Naive thymus-derived CD4-positive, alpha-beta T cell (primary cell): ENCODE results near the gene PIH1D2. TPM values are rescaled to one million over a fixed set of nuclear protein-coding genes. Genes with fewer than 3 reads are reported as not detected.
"Not testable (repeated sequence)": the region's sequence is repeated elsewhere in the genome, so short reads cannot be mapped to it uniquely, and the experiment has no call there.

Experiments
- ATAC-seq: fragments of 150-1000 bp; cut with Tn5 transposase; 2 replicates; pipeline ENCODE4 v1.10.0; 2021; ENCODE audit warnings: mild to moderate bottlenecking, moderate library complexity
- CTCF ChIA-PET: fragments of 350-600 bp; sonication (Branson Sonifier 250); formaldehyde crosslinking; loops from one replicate; lab custom pipeline; 2021; ENCODE audit warnings: antibody characterized with exemption; lab: Charles Lee
- POLR2A ChIA-PET: fragments of 350-600 bp; sonication (Branson Sonifier 250); formaldehyde crosslinking; loops from one replicate; lab custom pipeline; 2021; ENCODE audit warnings: antibody characterized with exemption, inconsistent platforms; lab: Charles Lee
- DNase-seq, 9 donors: peaks; one replicate each; pipeline versions ENCODE4 v3.0.0 to v3.0.0-alpha.2; 2020 to 2022; ENCODE audit warnings: mixed read lengths in 1 of 9
- H3K27ac ChIP-seq: one replicate; pipeline ENCODE4 v1.7.0; 2013; ENCODE audit warnings: mild to moderate bottlenecking, low read depth, low read length, moderate library complexity
- H3K27me3 ChIP-seq, 2 donors: one replicate each; pipeline ENCODE4 v1.7.0; 2013; ENCODE audit warnings: low read length in 2 of 2, mild to moderate bottlenecking in 2 of 2, moderate library complexity in 2 of 2; ENCODE audit not compliant: control insufficient read depth in 2 of 2, insufficient read depth in 2 of 2
- H3K36me3 ChIP-seq, 3 experiments: 1 replicate in 2 of 3; 2 replicates in 1 of 3; pipeline ENCODE4 v1.7.0; 2013; ENCODE audit warnings: low read length in 3 of 3, mild to moderate bottlenecking in 3 of 3, moderate library complexity in 1 of 3; ENCODE audit not compliant: insufficient read depth in 3 of 3, control insufficient read depth in 2 of 3
- H3K4me1 ChIP-seq, 2 donors: one replicate each; pipeline ENCODE4 v1.7.0; 2013; ENCODE audit warnings: low read length in 2 of 2, mild to moderate bottlenecking in 2 of 2, moderate library complexity in 1 of 2; ENCODE audit not compliant: control insufficient read depth in 2 of 2, insufficient read depth in 2 of 2
- H3K4me3 ChIP-seq: 2 replicates; pipeline ENCODE4 v1.7.0; 2013; ENCODE audit warnings: mild to moderate bottlenecking, low read length
- H3K9me3 ChIP-seq, 3 experiments: 1 replicate in 2 of 3; 2 replicates in 1 of 3; pipeline ENCODE4 v1.7.0; 2013; ENCODE audit warnings: low read length in 3 of 3; ENCODE audit not compliant: control insufficient read depth in 2 of 3
- H3K27ac Mint-ChIP-seq, 9 donors: one replicate each; pipeline ENCODE4 v1.8.0; 2020 to 2022; ENCODE audit warnings: mixed read lengths in 9 of 9, mild to moderate bottlenecking in 8 of 9, moderate library complexity in 5 of 9, inconsistent platforms in 2 of 9
- H3K27me3 Mint-ChIP-seq, 5 donors: one replicate each; pipeline ENCODE4 v1.8.0; 2021 to 2022; ENCODE audit warnings: mixed read lengths in 5 of 5, mild to moderate bottlenecking in 1 of 5
- H3K36me3 Mint-ChIP-seq, 5 donors: one replicate each; pipeline ENCODE4 v1.8.0; 2020 to 2022; ENCODE audit warnings: mixed read lengths in 5 of 5, mild to moderate bottlenecking in 3 of 5, inconsistent platforms in 1 of 5
- H3K4me1 Mint-ChIP-seq, 7 donors: one replicate each; pipeline ENCODE4 v1.8.0; 2020 to 2022; ENCODE audit warnings: mixed read lengths in 7 of 7, mild to moderate bottlenecking in 3 of 7, inconsistent platforms in 1 of 7
- H3K4me3 Mint-ChIP-seq, 10 donors: one replicate each; pipeline ENCODE4 v1.8.0; 2020 to 2022; ENCODE audit warnings: mild to moderate bottlenecking in 10 of 10, mixed read lengths in 10 of 10, moderate library complexity in 6 of 10, inconsistent platforms in 2 of 10
- H3K9me3 Mint-ChIP-seq, 11 donors: one replicate each; pipeline ENCODE4 v1.8.0; 2020 to 2022; ENCODE audit warnings: mixed read lengths in 11 of 11, mild to moderate bottlenecking in 4 of 11, inconsistent platforms in 1 of 11, moderate library complexity in 1 of 11
- intact Hi-C, 2 donors: fragments of 100-400 bp; cut with micrococcal nuclease; formaldehyde crosslinking; loops; one replicate each; pipeline ENCODE4 v1.15.1; 2023
- polyA plus RNA-seq, 2 donors: library from polyadenylated mRNA; unstranded; fragments of 300-500 nt; fragmentation: Illumina TruSeq; gene quantifications; one replicate each; pipeline ENCODE4 v1.2.3, GENCODE V29; 2021
- total RNA-seq, 6 experiments: library from RNA in 5 of 6; stranded (reverse) in 5 of 6; gene quantifications; 1 replicate in 5 of 6; 2 replicates in 1 of 6; pipeline ENCODE4 v1.2.3 and lab custom pipeline; 2021 to 2026

PIH1D2 gene
- total and polyA plus RNA-seq, 7 experiments from 2014 or later, result 0.32 to 0.57 (median 0.44) TPM; not detected in 3

DNA sequence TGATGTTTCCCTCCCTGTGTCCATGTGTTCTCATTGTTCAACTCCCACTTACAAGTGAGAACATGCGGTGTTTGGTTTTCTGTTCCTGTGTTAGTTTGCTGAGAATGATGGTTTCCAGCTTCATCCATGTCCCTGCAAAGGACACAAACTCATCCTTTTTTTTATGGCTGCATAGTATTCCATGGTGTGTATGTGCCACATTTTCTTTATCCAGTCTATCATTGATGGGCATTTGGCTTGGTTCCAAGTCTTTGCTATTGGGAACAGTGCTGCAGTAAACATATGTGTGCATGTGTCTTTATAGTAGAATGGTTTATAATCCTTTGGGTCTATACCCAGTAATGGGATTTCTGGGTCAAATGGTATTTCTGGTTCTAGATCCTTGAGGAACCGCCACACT, 27.2 kb downstream of the PIH1D2 start:
- H3K4me3 ChIP-seq, ATAC-seq, CTCF ChIA-PET, DNase-seq, H3K4me1 ChIP-seq, H3K27me3 ChIP-seq, H3K9me3 Mint-ChIP-seq, H3K4me3 Mint-ChIP-seq, POLR2A ChIA-PET, intact Hi-C loops, H3K9me3 ChIP-seq, H3K27me3 Mint-ChIP-seq, H3K27ac ChIP-seq: not testable (repeated sequence)
- H3K36me3 ChIP-seq, result peaks cover 5 to 38% (median 14%) of the 10 kb centered on the region in 3 experiments
- Mint-ChIP-seq H3K4me1 (peaks cover 0 to 26% (median 12%) of the 10 kb centered on the region in 7 donors), H3K36me3 (peaks cover 18 to 78% (median 46%) of the 10 kb centered on the region in 5 donors), H3K27ac (peak overlapping the region in 1 of 9 donors; percentile 79)

DNA sequence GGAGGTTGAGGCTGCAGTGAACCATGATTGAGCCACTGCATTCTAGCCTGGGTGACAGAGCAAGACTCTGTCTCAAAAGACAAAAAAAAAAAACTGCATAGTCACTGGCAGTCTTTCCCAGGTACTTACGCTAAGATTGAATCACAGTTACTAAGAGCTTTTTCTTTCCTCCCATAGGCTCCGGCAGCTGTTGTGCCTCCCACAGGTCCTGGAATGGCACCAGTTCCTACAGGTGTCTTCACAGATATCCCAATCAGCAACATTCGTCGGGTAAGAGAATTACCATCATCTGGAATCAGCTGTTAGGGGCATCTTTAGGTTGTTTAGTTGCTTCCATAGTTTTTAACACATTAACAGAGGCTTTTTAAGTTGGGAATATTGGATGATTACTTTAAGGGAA, 28.9 kb downstream of the PIH1D2 start:
- POLR2A ChIA-PET, result no interaction called here
- Histone ChIP-seq H3K36me3 (peaks cover 5 to 39% (median 12%) of the 10 kb centered on the region in 3 experiments), H3K4me3 (no peak overlapping the region), H3K27me3 (no peaks in the 10 kb centered on the region), H3K4me1 (no peaks in the 10 kb centered on the region), H3K27ac (no peak overlapping the region), H3K9me3 (no peaks in the 10 kb centered on the region)
- Mint-ChIP-seq H3K4me1 (peaks cover 0 to 29% (median 12%) of the 10 kb centered on the region in 7 donors), H3K36me3 (peaks cover 18 to 76% (median 47%) of the 10 kb centered on the region in 5 donors), H3K27ac (peak overlapping the region in 1 of 9 donors; percentile 31), H3K27me3 (no peaks in the 10 kb centered on the region), H3K9me3 (no peaks in the 10 kb centered on the region), H3K4me3 (no peak overlapping the region)
- ATAC-seq (no peak), DNase-seq (no peak)
- CTCF ChIA-PET, result no interaction called here
- intact Hi-C loops, result no loop called here

DNA sequence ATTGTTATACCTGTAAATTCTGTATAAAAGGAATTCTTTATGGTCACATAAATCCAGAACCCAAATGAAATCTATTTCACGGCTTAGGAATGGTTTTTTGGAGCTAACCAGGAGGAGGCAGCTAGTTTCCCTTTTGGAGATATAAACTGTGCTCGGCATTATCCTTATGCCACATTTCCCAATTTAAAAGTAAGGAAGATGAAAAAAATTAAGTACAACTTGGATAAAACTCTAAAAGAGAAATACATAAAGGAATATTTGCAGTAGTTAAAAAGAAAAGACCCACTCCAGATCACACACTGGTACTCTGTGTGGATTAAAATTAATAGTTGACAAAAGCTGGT, 30.9 kb downstream of the PIH1D2 start:
- H3K4me1 Mint-ChIP-seq, result peaks cover 0 to 20% (median 5%) of the 10 kb centered on the region in 7 donors
- DNase-seq, result no peak
- H3K36me3 ChIP-seq, result peaks cover 13 to 52% (median 21%) of the 10 kb centered on the region in 3 experiments
- H3K27me3 ChIP-seq, result no peaks in the 10 kb centered on the region
- no peak overlapping the region for H3K4me3 ChIP-seq
- no peaks in the 10 kb centered on the region for H3K27me3 Mint-ChIP-seq
- no peak overlapping the region for H3K4me3 Mint-ChIP-seq
- POLR2A ChIA-PET, result interaction anchor here (0.6 kb wide), 1 partner anchor 12 kb away, joined by 3 read pairs; no protein-coding TSS in a partner anchor
- no peak for ATAC-seq
- H3K36me3 Mint-ChIP-seq, result peaks cover 14 to 70% (median 51%) of the 10 kb centered on the region in 5 donors
- CTCF ChIA-PET, result no interaction called here
- no peaks in the 10 kb centered on the region for H3K4me1 ChIP-seq
- H3K9me3 ChIP-seq, result no peaks in the 10 kb centered on the region
- H3K27ac ChIP-seq, result no peak overlapping the region
- no peak overlapping the region for H3K27ac Mint-ChIP-seq
- no peaks in the 10 kb centered on the region for H3K9me3 Mint-ChIP-seq
- intact Hi-C loops, result no loop called here

DNA sequence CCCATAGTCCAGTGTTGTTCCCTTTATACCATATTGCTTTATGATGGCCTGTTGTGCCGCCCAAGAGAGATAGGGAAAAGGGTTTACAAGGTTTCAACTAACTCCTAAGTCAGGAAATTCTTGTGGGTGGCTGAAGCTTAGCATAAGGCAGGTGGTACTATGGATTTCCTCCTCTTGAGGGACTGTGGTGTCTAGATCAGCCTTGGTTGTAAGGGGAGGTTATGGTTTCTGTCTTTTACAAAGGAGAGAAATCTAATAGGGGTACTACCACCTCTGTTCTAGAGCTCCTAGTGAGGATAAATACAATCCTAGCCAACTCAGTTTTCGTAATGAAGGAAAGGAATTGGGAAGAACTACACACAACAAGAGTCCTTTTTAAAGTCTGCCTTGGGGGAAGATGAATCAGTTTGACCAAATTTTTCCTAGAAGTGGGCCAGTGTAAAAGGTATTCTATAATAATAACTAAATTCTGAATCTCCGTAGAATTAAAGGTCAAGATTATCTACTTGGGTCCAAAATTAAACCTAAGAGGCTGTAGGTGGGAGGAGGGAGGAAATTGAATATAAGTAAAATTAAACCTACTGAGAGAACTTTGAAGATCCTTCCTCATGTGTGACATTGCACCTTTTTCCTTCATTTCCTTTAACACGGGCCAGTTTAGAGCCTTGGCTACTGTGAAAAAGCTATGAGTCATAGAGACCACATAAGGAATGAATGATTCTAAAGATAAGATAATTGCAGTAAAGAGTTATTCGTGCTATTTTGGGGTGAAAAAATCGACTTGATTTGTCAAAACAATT, 31.5 kb downstream of the PIH1D2 start:
- CTCF ChIA-PET, result interaction anchor here (1.1 kb wide), 1 partner anchor 110 kb away, joined by 5 read pairs; no protein-coding TSS in a partner anchor
- no peaks in the 10 kb centered on the region for H3K9me3 Mint-ChIP-seq
- no peaks in the 10 kb centered on the region for H3K27me3 Mint-ChIP-seq
- H3K27ac Mint-ChIP-seq, result peak overlapping the region in 2 of 9 donors; percentile 27 to 52
- Histone ChIP-seq H3K27me3 (no peaks in the 10 kb centered on the region), H3K4me3 (no peak overlapping the region), H3K36me3 (peaks cover 13 to 58% (median 21%) of the 10 kb centered on the region in 3 experiments), H3K9me3 (no peaks in the 10 kb centered on the region), H3K4me1 (no peaks in the 10 kb centered on the region), H3K27ac (no peak overlapping the region)
- peaks cover 0 to 20% (median 5%) of the 10 kb centered on the region in 7 donors for H3K4me1 Mint-ChIP-seq
- POLR2A ChIA-PET, result interaction anchor here (0.6 kb wide), 1 partner anchor 13 kb away, joined by 3 read pairs; no protein-coding TSS in a partner anchor
- DNase-seq (no peak), ATAC-seq (no peak)
- H3K36me3 Mint-ChIP-seq, result peaks cover 13 to 64% (median 48%) of the 10 kb centered on the region in 5 donors
- intact Hi-C loops, result no loop called here
- no peak overlapping the region for H3K4me3 Mint-ChIP-seq

DNA sequence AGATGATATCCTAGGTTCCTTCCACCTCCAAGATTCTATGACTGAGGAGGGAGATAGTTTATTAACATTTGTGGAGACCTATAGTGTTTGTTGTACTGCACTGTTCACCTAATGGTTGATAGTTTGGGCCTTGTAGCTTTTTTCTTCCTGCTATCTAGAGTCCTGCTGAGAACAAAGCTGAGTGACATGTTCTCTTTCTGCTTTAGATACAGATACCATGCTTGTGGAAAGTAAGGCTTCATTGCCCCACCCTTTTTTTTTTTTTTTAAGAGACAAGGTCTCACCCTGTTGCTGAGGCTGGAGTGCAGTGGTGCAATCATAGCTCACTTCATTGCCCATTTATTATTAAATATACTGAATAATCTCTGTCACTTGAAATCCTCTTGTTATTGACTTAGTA, 36.3 kb downstream of the PIH1D2 start:
- intact Hi-C loops, result no loop called here
- no peaks in the 10 kb centered on the region for H3K4me1 ChIP-seq
- no peaks in the 10 kb centered on the region for H3K27me3 Mint-ChIP-seq
- no peaks in the 10 kb centered on the region for H3K9me3 Mint-ChIP-seq
- POLR2A ChIA-PET, result no interaction called here
- no peak overlapping the region for H3K27ac Mint-ChIP-seq
- CTCF ChIA-PET, result no interaction called here
- DNase-seq (no peak), ATAC-seq (no peak)
- H3K36me3 ChIP-seq, result peaks cover 8 to 44% (median 13%) of the 10 kb centered on the region in 3 experiments
- H3K9me3 ChIP-seq, result no peaks in the 10 kb centered on the region
- H3K4me3 Mint-ChIP-seq, result no peak overlapping the region
- peaks cover 4 to 50% (median 22%) of the 10 kb centered on the region in 5 donors for H3K36me3 Mint-ChIP-seq
- no peak overlapping the region for H3K4me3 ChIP-seq
- peaks cover 0 to 20% (median 5%) of the 10 kb centered on the region in 7 donors for H3K4me1 Mint-ChIP-seq
- H3K27me3 ChIP-seq, result no peaks in the 10 kb centered on the region
- no peak overlapping the region for H3K27ac ChIP-seq

DNA sequence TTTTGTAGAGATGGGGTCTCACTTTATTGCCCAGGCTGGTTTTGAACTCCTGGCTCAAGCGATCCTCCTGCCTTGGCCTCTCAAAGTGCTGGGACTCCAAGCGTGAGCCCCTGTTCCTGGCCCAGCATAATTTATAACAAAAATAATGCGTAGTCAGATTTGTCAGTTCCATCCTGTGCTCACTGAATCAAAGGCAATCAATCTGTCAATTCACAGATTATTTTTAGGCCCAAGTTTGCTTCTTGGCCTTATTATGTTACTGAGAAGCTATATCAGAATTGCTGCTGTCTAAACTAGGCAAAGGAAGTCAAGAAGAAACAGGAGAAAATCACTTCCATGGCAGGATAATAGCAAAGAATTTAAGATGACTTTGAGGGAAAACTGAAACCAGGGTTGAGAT, 39.9 kb downstream of the PIH1D2 start:
- Histone ChIP-seq H3K4me1 (no peaks in the 10 kb centered on the region), H3K27me3 (no peaks in the 10 kb centered on the region), H3K27ac (no peak overlapping the region), H3K36me3 (peaks cover 0 to 38% (median 5%) of the 10 kb centered on the region in 3 experiments), H3K9me3 (no peaks in the 10 kb centered on the region), H3K4me3 (no peak overlapping the region)
- H3K27ac Mint-ChIP-seq, result no peak overlapping the region
- no peaks in the 10 kb centered on the region for H3K9me3 Mint-ChIP-seq
- DNase-seq (no peak), ATAC-seq (no peak)
- H3K4me3 Mint-ChIP-seq, result no peak overlapping the region
- ChIA-PET POLR2A (interaction anchor here (0.6 to 0.9 kb wide), 2 partner anchors 10 to 40 kb away, joined by 3 to 4 read pairs; partner anchors contain the start of gene PIH1D2), CTCF (no interaction called here)
- H3K36me3 Mint-ChIP-seq, result peaks cover 6 to 42% (median 19%) of the 10 kb centered on the region in 5 donors
- H3K27me3 Mint-ChIP-seq, result no peaks in the 10 kb centered on the region
- intact Hi-C loops, result no loop called here
- H3K4me1 Mint-ChIP-seq, result peaks cover 0 to 11% (median 3%) of the 10 kb centered on the region in 7 donors
